HCEC 1CT (cell line): ENCODE measurements around the gene PRDM11.
"Not testable (repeated sequence)": the region's sequence is repeated elsewhere in the genome, so short reads cannot be mapped to it uniquely, and the experiment has no call there.

Experiments used
- DNase-seq: peaks from one replicate; pipeline ENCODE4 v3.0.0-alpha.2; 2017

PRDM11 gene

GRCh38 chr11:45146072-45147016 lies at the start of gene PRDM11:
Gene PRDM11 (plus strand): TSS chr11:45146639. CDS start chr11:45181767, 35,128 bp downstream.
- DNase-seq: peak; percentile 74

GRCh38 chr11:45097721-45098493 lies 48.5 kb upstream of the PRDM11 start:
- peak; percentile 78 for DNase-seq

GRCh38 chr11:45098929-45099328 lies 47.5 kb upstream of the PRDM11 start:
- no peak for DNase-seq

GRCh38 chr11:45100339-45100738 lies 46.1 kb upstream of the PRDM11 start:
- peak; percentile 60 for DNase-seq

GRCh38 chr11:45102361-45102809 lies 44.1 kb upstream of the PRDM11 start:
- DNase-seq: peak; percentile 65

GRCh38 chr11:45102810-45103621 lies 43.4 kb upstream of the PRDM11 start:
- peak; percentile 91 for DNase-seq

- no peak for DNase-seq
These were observed 42.2 kb upstream of the PRDM11 start for GRCh38 chr11:45104006-45104789.

- DNase-seq: no peak
These were observed 41.7 kb upstream of the PRDM11 start for GRCh38 chr11:45104790-45105084.

GRCh38 chr11:45105233-45105983 lies 41.0 kb upstream of the PRDM11 start:
- DNase-seq: peak; percentile 54

- no peak for DNase-seq
These were observed 40.5 kb upstream of the PRDM11 start for GRCh38 chr11:45105984-45106375.

- DNase-seq: no peak
These were observed 40.0 kb upstream of the PRDM11 start for GRCh38 chr11:45106440-45106839.

GRCh38 chr11:45107029-45107428 lies 39.4 kb upstream of the PRDM11 start:
- no peak for DNase-seq

GRCh38 chr11:45108070-45109064 lies 38.1 kb upstream of the PRDM11 start:
- DNase-seq: no peak

GRCh38 chr11:45109400-45109799 lies 37.0 kb upstream of the PRDM11 start:
- DNase-seq: no peak

- peak; percentile 53 for DNase-seq
These were observed 35.9 kb upstream of the PRDM11 start for GRCh38 chr11:45110562-45110961.

- DNase-seq: no peak
These were observed 32.6 kb upstream of the PRDM11 start for GRCh38 chr11:45113807-45114206.

GRCh38 chr11:45127836-45128235 lies 18.6 kb upstream of the PRDM11 start:
- DNase-seq: not testable (repeated sequence)

- no peak for DNase-seq
These were observed 12.6 kb upstream of the PRDM11 start for GRCh38 chr11:45133878-45134277.

- no peak for DNase-seq
These were observed 5.3 kb upstream of the PRDM11 start for GRCh38 chr11:45141171-45141570.

GRCh38 chr11:45141631-45142030 lies 4.8 kb upstream of the PRDM11 start:
- DNase-seq: no peak
